Gastrocnemius medialis (tissue), 4 donors: Measurements from ENCODE around the gene ZNF883. TPM values are rescaled to one million over a fixed set of nuclear protein-coding genes. Genes with fewer than 3 reads are reported as not detected.

Source experiments
- ATAC-seq, 2 donors: fragments of 150-250 bp; one replicate each; pipeline ENCODE4 v1.9.1; 2016
- DNase-seq, 2 donors: peaks; one replicate each; pipeline ENCODE4 v3.0.0-alpha.2; 2019
- H3K27ac ChIP-seq, 4 donors: fragments of 200-600 bp; sonication (generic); 1 replicate in 1 of 4; 2 replicates in 3 of 4; pipeline ENCODE4 v1.5.1; 2016 to 2018; ENCODE audit warnings: mild to moderate bottlenecking in 2 of 4, moderate library complexity in 1 of 4
- H3K27me3 ChIP-seq, 3 donors: fragments of 200-600 bp; sonication (generic) in 2 of 3; 1 replicate in 1 of 3; 2 replicates in 2 of 3; pipeline versions ENCODE4 v1.5.1 to v1.6.0; 2016 to 2019; ENCODE audit warnings: mild to moderate bottlenecking in 1 of 3, moderate library complexity in 1 of 3
- H3K36me3 ChIP-seq, 2 donors: fragments of 200-600 bp; sonication (generic) in 1 of 2; one replicate each; pipeline ENCODE4 v1.5.1; 2017 to 2018
- H3K4me1 ChIP-seq, 2 donors: fragments of 200-600 bp; sonication (generic) in 1 of 2; one replicate each; pipeline ENCODE4 v1.5.1; 2016 to 2017; ENCODE audit warnings: mild to moderate bottlenecking in 2 of 2
- H3K4me3 ChIP-seq, 4 donors: fragments of 200-600 bp; sonication (generic) in 3 of 4; 1 replicate in 1 of 4; 2 replicates in 3 of 4; pipeline ENCODE4 v1.5.1; 2016 to 2019; ENCODE audit warnings: mild to moderate bottlenecking in 2 of 4
- H3K9me3 ChIP-seq, 3 donors: fragments of 200-600 bp; sonication (generic) in 2 of 3; 1 replicate in 1 of 3; 2 replicates in 2 of 3; pipeline ENCODE4 v1.5.1; 2016 to 2019
- CTCF ChIP-seq, 5 experiments: fragments of 450-650 bp in 3 of 5; fragments of 200-600 bp in 2 of 5; sonication (generic) in 2 of 5; IDR thresholded peaks in 4 of 5; conservative IDR thresholded peaks in 1 of 5; 1 replicate in 4 of 5; 2 replicates in 1 of 5; pipeline ENCODE4 v1.5.1; 2016 to 2019; ENCODE audit warnings: antibody characterized with exemption in 5 of 5, mild to moderate bottlenecking in 3 of 5, moderate library complexity in 3 of 5
- POLR2A ChIP-seq, 2 donors: fragments of 450-650 bp; IDR thresholded peaks; one replicate each; pipeline ENCODE4 v1.6.1; 2017; ENCODE audit warnings: antibody characterized with exemption in 2 of 2, mild to moderate bottlenecking in 2 of 2, moderate library complexity in 2 of 2
- in situ Hi-C, 4 donors: fragments of 200-750 bp; cut with MboI; loops; one replicate each; pipeline versions ENCODE4 v1.15.0 to v1.8.0; 2017; ENCODE audit warnings: low sequenced_read_pairs in 4 of 4
- intact Hi-C: fragments of 100-400 bp; cut with DNase I; formaldehyde crosslinking; loops from one replicate; pipeline ENCODE4 v1.15.1; 2023; ENCODE audit warnings: low total_unique reads
- total RNA-seq, 4 donors: library from RNA; depleted of rRNA; stranded (reverse); fragments of >200 nt; gene quantifications; one replicate each; pipeline versions ENCODE4 v1.1.0 to v1.2.3, GENCODE V29; 2016

The ZNF883 gene
- total RNA-seq, 4 donors from 2014 or later: 0.13 to 1.4 (median 0.92) TPM; not detected in 1

GRCh38 chr9:112914524-112914923, 97.5 kb downstream of the ZNF883 start:
- intact Hi-C loops (no loop called here), in situ Hi-C loops (no loop called here)
- DNase-seq: no peak
- no peak overlapping the region for H3K27ac ChIP-seq
- no peaks in the 10 kb centered on the region for H3K9me3 ChIP-seq
- TF ChIP-seq CTCF (IDR thresholded peaks at IDR 0.05 in 4 of 5, conservative IDR thresholded peaks at IDR 0.05 in 1 of 5): no peak
- no peak for TF ChIP-seq POLR2A (IDR thresholded peaks at IDR 0.05)
- no peaks in the 10 kb centered on the region for H3K4me1 ChIP-seq
- no peaks in the 10 kb centered on the region for H3K27me3 ChIP-seq
- no peak for ATAC-seq
- H3K4me3 ChIP-seq: no peak overlapping the region
- no peaks in the 10 kb centered on the region for H3K36me3 ChIP-seq

GRCh38 chr9:112913326-112913725, 98.7 kb downstream of the ZNF883 start:
- Histone ChIP-seq H3K4me3 (no peak overlapping the region), H3K9me3 (no peaks in the 10 kb centered on the region), H3K27ac (no peak overlapping the region), H3K27me3 (no peaks in the 10 kb centered on the region), H3K4me1 (no peaks in the 10 kb centered on the region), H3K36me3 (no peaks in the 10 kb centered on the region)
- DNase-seq (no peak), ATAC-seq (no peak)
- no peak for TF ChIP-seq CTCF (IDR thresholded peaks at IDR 0.05 in 4 of 5, conservative IDR thresholded peaks at IDR 0.05 in 1 of 5)
- no peak for TF ChIP-seq POLR2A (IDR thresholded peaks at IDR 0.05)
- in situ Hi-C loops (no loop called here), intact Hi-C loops (no loop called here)

- intact Hi-C loops: no loop called here
- no peaks in the 10 kb centered on the region for H3K9me3 ChIP-seq
- H3K36me3 ChIP-seq: no peaks in the 10 kb centered on the region
- ATAC-seq: no peak
- no peak overlapping the region for H3K4me3 ChIP-seq
- no peak overlapping the region for H3K27ac ChIP-seq
- H3K27me3 ChIP-seq: no peaks in the 10 kb centered on the region
- TF ChIP-seq CTCF (IDR thresholded peaks at IDR 0.05 in 4 of 5, conservative IDR thresholded peaks at IDR 0.05 in 1 of 5): no peak
- in situ Hi-C loops: no loop called here
- no peak for DNase-seq
- H3K4me1 ChIP-seq: no peaks in the 10 kb centered on the region
These were observed 99.4 kb downstream of the ZNF883 start for GRCh38 chr9:112912636-112913035.

GRCh38 chr9:112911736-112912135, 100.3 kb downstream of the ZNF883 start:
- intact Hi-C loops: no loop called here
- DNase-seq: no peak
- Histone ChIP-seq H3K9me3 (no peaks in the 10 kb centered on the region), H3K27ac (no peak overlapping the region), H3K4me3 (no peak overlapping the region), H3K4me1 (no peaks in the 10 kb centered on the region), H3K36me3 (no peaks in the 10 kb centered on the region), H3K27me3 (no peaks in the 10 kb centered on the region)
- in situ Hi-C loops: no loop called here
- TF ChIP-seq CTCF (IDR thresholded peaks at IDR 0.05 in 4 of 5, conservative IDR thresholded peaks at IDR 0.05 in 1 of 5): no peak
- TF ChIP-seq POLR2A (IDR thresholded peaks at IDR 0.05): no peak
- no peak for ATAC-seq

Other genes with a start within 250 kb of the ZNF883 start
- under 1 TPM in 1 of 4 donors, not detected in 3; 0.13 TPM for gene SLC46A2, start 121.3 kb downstream of the ZNF883 start, total RNA-seq
- 1 to 10 TPM in 3 of 4 donors, under 1 TPM in 1; 0.49 to 2.6 (median 1.7) TPM for gene ZFP37, start 44.5 kb upstream of the ZNF883 start, total RNA-seq
- gene SLC31A2, start 138.8 kb upstream of the ZNF883 start, total RNA-seq: 10 to 100 TPM; 17.5 to 29.6 (median 23.9) TPM
- gene FKBP15, start 209.1 kb upstream of the ZNF883 start, total RNA-seq: 10 to 100 TPM; 13.3 to 17.5 (median 14.5) TPM
- 1 to 10 TPM; 2.9 to 5.6 (median 4.3) TPM for gene SLC31A1, start 209.4 kb upstream of the ZNF883 start, total RNA-seq